Endothelial cell of umbilical vein (primary cell): ENCODE results near the gene CASP10.

Source experiments
- CTCF ChIP-seq, 2 donors: IDR thresholded peaks; 1 replicate in 1 of 2; 2 replicates in 1 of 2; pipeline ENCODE4 v1.5.1; 2011; ENCODE audit warnings: low read length in 2 of 2, mild to moderate bottlenecking in 2 of 2, moderate library complexity in 2 of 2, control low read depth in 1 of 2, inconsistent platforms in 1 of 2, low read depth in 1 of 2; ENCODE audit not compliant: insufficient read depth in 1 of 2; ENCODE audit errors: extremely low read depth in 1 of 2
- POLR2A ChIP-seq: IDR thresholded peaks from 2 replicates; pipeline ENCODE4 v1.6.1; 2012; ENCODE audit warnings: low read depth, mild to moderate bottlenecking, control low read depth, low read length
- POLR2AphosphoS5 ChIP-seq: IDR thresholded peaks from 2 replicates; pipeline ENCODE4 v1.6.1; 2012; ENCODE audit warnings: low read depth, mild to moderate bottlenecking, control low read depth, low read length, moderate library complexity; ENCODE audit not compliant: insufficient read depth

GRCh38 chr2:201264472-201265173 lies 81.7 kb downstream of the CASP10 start:
- TF ChIP-seq POLR2A (no peak), CTCF (IDR thresholded peaks at IDR 0.05; ENCODE audit: extremely low read depth in 1 of 2, insufficient read depth in 1 of 2, low read depth in 1 of 2, low read length in 2 of 2) (no peak), POLR2AphosphoS5 (no peak)
